ENCODE results near the gene URI1.

The URI1 gene

DNA sequence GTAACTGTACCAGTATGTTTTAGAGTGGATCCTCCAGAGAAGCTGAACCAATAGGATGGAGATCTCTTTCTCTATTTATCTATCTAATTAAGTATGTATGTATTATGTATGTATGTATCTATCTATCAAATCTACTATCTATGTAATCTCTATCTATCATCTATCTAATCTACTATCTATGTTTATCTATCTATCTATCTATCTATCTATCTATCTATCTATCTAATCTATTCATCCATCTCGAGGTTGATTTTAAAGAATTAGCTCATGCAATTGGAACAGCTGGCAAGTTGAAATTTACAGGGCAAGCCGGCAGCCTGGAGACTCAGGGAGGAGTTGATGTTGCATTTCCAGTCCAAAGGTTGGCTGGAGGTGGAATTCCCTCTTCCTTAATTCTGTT, 112.2 kb downstream of the URI1 start:
- TF ChIP-seq, protein P1, sequence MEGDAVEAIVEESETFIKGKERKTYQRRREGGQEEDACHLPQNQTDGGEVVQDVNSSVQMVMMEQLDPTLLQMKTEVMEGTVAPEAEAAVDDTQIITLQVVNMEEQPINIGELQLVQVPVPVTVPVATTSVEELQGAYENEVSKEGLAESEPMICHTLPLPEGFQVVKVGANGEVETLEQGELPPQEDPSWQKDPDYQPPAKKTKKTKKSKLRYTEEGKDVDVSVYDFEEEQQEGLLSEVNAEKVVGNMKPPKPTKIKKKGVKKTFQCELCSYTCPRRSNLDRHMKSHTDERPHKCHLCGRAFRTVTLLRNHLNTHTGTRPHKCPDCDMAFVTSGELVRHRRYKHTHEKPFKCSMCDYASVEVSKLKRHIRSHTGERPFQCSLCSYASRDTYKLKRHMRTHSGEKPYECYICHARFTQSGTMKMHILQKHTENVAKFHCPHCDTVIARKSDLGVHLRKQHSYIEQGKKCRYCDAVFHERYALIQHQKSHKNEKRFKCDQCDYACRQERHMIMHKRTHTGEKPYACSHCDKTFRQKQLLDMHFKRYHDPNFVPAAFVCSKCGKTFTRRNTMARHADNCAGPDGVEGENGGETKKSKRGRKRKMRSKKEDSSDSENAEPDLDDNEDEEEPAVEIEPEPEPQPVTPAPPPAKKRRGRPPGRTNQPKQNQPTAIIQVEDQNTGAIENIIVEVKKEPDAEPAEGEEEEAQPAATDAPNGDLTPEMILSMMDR (conservative IDR thresholded peaks at IDR 0.05; ENCODE audit: low read depth, low read length) = no peak
- no peak for DNase-seq (ENCODE audit: low read depth)
- H3K4me3 ChIP-seq (ENCODE audit: low read length) = no peak overlapping the region

DNA sequence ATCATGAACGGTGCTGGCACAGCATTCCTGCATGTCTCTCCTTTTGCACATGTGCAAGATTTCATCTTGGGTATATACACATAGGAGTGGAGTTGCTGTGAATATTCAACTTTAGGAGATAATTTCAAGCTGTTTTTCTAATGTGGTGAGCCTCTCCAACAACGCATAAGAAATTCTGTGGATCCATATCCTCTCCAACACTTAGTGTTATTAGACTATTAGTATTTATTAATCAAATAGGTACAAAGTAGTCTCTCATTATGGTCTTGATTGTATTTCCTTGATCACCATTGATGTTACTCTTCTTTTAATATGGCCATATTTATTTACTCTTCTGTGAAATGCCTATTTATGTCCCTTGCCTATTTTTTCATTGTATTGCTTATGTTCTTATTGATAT, 114.5 kb downstream of the URI1 start:
- TF ChIP-seq, protein P1 (conservative IDR thresholded peaks at IDR 0.05; ENCODE audit: low read depth, low read length) = no peak

DNA sequence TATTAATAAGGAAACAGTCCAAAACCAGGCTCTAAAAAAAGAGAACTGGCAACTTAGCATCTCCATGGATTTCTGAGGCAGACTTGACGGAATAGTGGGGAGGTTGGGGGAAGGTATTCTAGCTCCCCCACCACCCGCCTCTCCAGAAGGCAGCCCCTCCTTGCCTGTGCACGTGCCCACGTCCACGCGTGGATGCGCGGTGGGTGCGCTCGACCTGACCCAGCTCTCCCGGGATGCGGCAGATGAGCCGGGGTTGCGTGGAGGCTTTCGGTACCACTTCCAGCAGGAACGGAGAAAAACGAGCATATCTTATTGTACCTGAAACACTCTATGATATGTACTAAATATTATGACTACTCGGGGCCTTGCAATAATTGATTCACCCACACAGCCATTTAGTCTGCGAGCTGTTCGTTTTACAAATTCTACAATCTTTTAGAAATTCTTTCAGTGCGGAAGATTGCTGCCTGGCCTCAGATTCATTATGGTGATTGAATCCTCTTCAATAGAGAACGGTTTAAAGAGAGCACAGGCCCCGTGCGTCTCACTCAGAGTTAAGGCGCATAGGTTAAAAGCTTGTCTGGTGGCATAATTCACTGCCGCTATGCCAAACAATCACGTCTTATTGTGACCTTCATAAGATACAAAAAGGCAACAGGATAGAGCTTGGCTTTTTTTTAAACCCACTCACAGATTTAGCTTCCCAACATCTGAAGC, 117.9 kb downstream of the URI1 start:
- no peak for DNase-seq (ENCODE audit: low read depth)
- TF ChIP-seq, protein P1 (conservative IDR thresholded peaks at IDR 0.05; ENCODE audit: low read depth, low read length) = no peak

More for the DNA sequence above, 114.5 kb downstream of the URI1 start:
- H3K4me3 ChIP-seq (ENCODE audit: low read length) = no peak overlapping the region
- DNase-seq (ENCODE audit: low read depth) = no peak

DNA sequence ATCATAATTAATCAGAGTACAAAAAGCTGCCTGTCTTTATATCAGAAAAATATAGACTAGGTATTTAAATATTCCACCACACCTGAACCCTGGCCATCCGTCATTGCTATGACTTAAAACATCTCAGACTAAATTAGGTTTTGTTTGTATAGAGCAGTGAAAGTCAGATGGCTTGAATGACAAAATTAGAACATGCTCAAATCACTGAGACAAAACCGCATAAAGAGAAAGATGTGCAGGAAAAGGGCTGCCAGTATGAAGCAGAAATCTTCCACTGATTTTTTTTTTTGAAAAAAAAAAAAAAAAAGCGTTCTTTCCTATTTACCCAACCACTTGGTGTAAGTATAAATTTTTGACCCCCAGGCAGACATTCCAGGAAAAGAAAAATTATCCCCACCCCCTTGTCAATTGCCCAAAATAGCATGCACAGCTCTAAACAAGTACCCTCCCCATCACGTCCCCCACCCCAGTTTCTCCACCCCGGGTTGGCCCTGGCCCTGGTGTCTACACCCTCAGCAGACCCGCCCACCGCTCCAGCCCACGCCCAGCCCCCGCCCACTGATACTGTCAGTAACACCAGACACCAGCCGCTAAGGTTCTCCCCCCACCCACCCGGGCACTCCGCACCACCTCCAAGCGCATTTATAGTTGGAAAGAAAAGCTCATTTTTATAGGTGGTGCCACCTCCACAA, 118.6 kb downstream of the URI1 start:
- TF ChIP-seq, protein P1 (conservative IDR thresholded peaks at IDR 0.05; ENCODE audit: low read depth, low read length) = no peak
- H3K4me3 ChIP-seq (ENCODE audit: low read length) = no peak overlapping the region
- no peak for DNase-seq (ENCODE audit: low read depth)

More for the DNA sequence above, 117.9 kb downstream of the URI1 start:
- H3K4me3 ChIP-seq (ENCODE audit: low read length) = no peak overlapping the region

DNA sequence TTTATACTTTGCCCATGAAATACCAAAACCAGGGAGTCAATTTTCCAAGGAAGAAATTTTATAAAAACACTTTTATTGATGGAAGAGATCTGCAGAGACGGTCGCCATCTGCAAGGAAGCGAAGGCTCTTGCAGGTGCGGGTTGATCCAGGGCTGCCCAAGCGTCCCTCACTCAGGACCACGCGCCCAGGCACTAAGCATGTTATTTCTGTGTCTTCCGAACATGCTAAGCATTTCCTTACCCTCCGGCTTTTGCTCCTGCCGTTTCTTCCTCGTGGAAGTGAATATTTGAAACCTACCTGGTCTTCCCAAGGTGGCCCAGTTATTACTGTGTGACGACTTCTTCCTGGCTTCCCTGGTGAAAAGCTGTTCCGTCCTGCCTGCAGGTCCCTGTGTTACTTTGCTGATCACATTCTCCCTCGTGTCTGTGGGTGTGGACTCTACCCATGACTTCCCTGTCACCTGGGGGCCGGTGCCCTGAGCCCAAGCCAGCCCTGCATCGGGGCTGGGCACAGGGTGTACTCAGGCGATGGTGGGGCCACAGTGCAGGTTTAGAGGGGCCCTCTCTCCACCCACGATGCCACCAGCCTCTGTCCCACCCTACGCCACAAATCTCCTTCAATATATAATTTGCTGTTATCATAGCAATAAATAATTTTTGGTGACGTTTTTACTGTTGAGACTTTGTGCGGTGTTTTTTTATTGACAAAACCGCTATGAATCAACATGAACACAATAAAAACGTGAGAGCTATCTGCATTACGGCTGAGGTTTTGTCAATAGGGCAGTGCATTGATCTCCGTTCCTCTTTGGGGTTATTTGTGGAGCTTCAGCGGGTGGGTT, 119.4 kb downstream of the URI1 start:
- DNase-seq (ENCODE audit: low read depth) = no peak
- no peak overlapping the region for H3K4me3 ChIP-seq (ENCODE audit: low read length)
- TF ChIP-seq, protein P1 (conservative IDR thresholded peaks at IDR 0.05; ENCODE audit: low read depth, low read length) = no peak

DNA sequence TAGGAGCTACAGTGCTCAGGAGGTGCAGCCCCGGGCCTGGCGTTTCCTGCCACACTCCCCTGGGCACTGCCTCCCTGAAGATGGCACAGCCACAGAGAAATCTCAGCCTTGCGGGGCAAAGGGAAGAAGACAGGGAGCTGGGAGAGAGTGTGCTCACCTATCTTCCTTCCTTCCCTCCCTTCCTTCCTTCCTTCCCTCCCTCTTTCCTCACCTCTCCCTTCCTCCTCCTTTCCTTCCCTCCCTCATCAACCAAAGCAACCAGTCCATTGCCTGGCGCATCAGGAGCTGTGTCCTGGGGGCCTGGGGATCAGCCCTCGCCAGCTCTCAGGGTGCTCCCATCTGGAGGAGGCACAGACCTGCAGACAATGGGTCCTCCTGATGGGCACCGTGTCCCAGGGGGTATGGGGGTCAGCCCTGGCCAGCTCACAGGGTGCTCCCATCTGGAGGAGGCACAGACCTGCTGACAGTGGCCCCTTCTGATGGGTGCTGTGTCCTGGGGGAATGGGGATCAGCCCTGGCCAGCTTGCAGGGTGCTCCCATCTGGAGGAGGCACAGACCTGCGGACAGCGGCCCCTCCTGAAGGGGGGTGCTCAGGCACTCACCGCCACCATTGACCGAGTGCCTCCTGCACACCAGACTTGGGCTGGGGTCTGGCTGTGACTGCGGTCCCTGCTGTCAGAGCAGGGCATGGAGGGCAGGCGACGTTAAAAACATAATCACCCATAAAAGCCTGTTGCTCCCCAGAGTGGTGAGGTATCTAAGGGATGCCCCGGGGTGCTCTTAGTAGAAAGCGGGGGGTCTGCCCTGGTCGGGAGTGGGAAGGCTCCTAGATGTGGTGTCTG, 120.2 kb downstream of the URI1 start:
- H3K4me3 ChIP-seq (ENCODE audit: low read length) = no peak overlapping the region
- TF ChIP-seq, protein P1 (conservative IDR thresholded peaks at IDR 0.05; ENCODE audit: low read depth, low read length) = no peak
- no peak for DNase-seq (ENCODE audit: low read depth)

Measured in retinal pigment epithelial cell (primary cell).